ENCODE measurements around the gene RIMBP3B. TPM values are rescaled to one million over a fixed set of nuclear protein-coding genes. Genes with fewer than 3 reads are reported as not detected.
"Not testable (repeated sequence)": the region's sequence is repeated elsewhere in the genome, so short reads cannot be mapped to it uniquely, and the experiment has no call there.

The RIMBP3B gene
- total and polyA plus RNA-seq, 11 donors: 0.05 to 0.38 (median 0.10) TPM; not detected in 5

DNA sequence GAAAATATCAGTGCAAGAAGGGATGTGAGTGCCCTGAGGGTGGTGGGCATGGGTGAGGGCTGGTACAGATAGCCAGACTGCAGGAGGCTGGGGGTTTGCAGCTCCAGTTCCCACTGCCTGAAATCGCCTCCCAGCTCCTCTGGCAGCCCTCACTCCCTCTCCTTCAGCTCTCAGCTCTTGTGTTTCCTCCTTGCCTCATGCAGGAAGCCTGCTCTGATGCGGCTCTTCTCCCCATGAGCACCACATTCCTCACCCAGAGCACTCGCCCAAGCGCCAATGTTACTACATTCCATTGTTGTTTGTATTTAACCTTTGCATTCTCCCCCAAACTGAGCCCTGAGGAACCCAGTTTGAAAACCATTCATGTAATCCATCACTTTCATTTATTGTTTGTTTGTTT, 7.7 kb upstream of the RIMBP3B start:
- not testable (repeated sequence) for DNase-seq

GRCh38 chr22:21384468-21385357, 1.2 kb downstream of the RIMBP3B start:
- H3K27ac ChIP-seq; H3K4me3 ChIP-seq; H3K9me3 ChIP-seq; DNase-seq; H3K27me3 ChIP-seq; H3K36me3 ChIP-seq; intact Hi-C loops (cut with DNase I); H3K4me1 ChIP-seq: not testable (repeated sequence)
- peak; percentile 15 to 58 (median 50) for ATAC-seq
- WGBS, 4 donors: no CpG with 5 or more reads among the region's 79 CpGs

More for the DNA sequence above, 7.7 kb upstream of the RIMBP3B start:
- H3K4me1 ChIP-seq; H3K9me3 ChIP-seq; H3K36me3 ChIP-seq; ATAC-seq; H3K27me3 ChIP-seq; intact Hi-C loops (cut with DNase I); H3K4me3 ChIP-seq; H3K27ac ChIP-seq: not testable (repeated sequence)
- no CpG with 5 or more reads among the region's 4 CpGs for WGBS, 4 donors

GRCh38 chr22:21389480-21389879, 5.9 kb downstream of the RIMBP3B start:
- H3K9me3 ChIP-seq; H3K27me3 ChIP-seq; H3K4me1 ChIP-seq; H3K4me3 ChIP-seq; intact Hi-C loops (cut with DNase I); DNase-seq; H3K36me3 ChIP-seq; H3K27ac ChIP-seq: not testable (repeated sequence)
- ATAC-seq: peak in 3 of 4 donors; percentile 52 to 83 (median 81)
- WGBS, 4 donors: no CpG with 5 or more reads among the region's 7 CpGs

DNA sequence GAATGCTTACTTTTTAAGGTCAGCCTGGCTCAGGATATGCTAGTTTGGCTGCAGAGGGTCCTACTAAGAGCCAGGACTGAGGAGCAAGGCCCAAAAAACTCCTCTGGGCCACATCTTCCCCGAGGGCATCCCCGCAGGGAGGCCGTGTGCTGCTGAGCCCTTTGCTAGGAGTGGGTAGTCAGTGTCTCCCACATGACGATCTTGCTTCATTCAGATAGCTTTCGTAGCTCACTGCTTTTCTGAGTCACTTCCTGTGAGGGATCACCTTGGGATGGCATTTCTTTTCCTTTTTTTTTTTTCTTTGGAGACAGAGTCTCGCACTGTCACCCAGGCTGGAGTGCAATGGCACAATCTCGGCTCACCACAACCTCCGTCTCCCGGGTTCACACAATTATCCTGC, 6.5 kb downstream of the RIMBP3B start:
- DNase-seq; H3K4me1 ChIP-seq; H3K4me3 ChIP-seq; ATAC-seq; H3K9me3 ChIP-seq; H3K27me3 ChIP-seq; H3K27ac ChIP-seq; H3K36me3 ChIP-seq; intact Hi-C loops (cut with DNase I): not testable (repeated sequence)
- WGBS, 4 donors: no CpG with 5 or more reads among the region's 9 CpGs

DNA sequence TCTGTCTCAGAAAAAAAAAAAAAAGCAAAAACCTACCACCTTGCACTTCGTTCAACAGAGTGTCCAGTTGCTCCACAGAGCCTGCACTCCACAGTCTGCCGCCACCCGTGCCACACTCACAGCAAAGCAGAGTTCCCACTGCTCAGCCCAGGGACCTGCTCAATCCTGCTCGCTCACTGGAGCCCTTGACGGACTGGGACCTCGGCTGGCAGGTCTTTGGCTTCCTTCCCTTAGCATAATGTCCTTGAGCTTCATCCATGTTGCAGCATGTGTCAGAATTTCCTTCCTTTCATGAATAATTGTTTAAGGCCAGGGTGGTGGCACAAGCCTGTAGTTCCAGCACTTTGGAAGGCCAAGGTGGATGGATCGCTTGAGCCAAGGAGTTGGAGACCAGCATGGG, 11.1 kb downstream of the RIMBP3B start:
- H3K4me3 ChIP-seq; H3K36me3 ChIP-seq; H3K27me3 ChIP-seq; ATAC-seq; H3K9me3 ChIP-seq; intact Hi-C loops (cut with DNase I); DNase-seq; H3K4me1 ChIP-seq; H3K27ac ChIP-seq: not testable (repeated sequence)
- no CpG with 5 or more reads among the region's 7 CpGs for WGBS, 4 donors

GRCh38 chr22:21401197-21401969, 17.8 kb downstream of the RIMBP3B start:
- intact Hi-C loops (cut with DNase I); ATAC-seq: not testable (repeated sequence)

GRCh38 chr22:21402763-21403314, 19.3 kb downstream of the RIMBP3B start:
- H3K4me1 ChIP-seq; H3K9me3 ChIP-seq; ATAC-seq; H3K27me3 ChIP-seq; DNase-seq; H3K36me3 ChIP-seq; intact Hi-C loops (cut with DNase I); H3K4me3 ChIP-seq; H3K27ac ChIP-seq: not testable (repeated sequence)
- WGBS, 4 donors: 60 to 86% (median 81%) methylated on average over 1 of the region's 5 CpGs

More at GRCh38 chr22:21401197-21401969, 17.8 kb downstream of the RIMBP3B start:
- WGBS, 4 donors: no CpG with 5 or more reads among the region's 21 CpGs
- H3K36me3 ChIP-seq, H3K9me3 ChIP-seq, H3K27ac ChIP-seq, H3K4me3 ChIP-seq, H3K27me3 ChIP-seq, DNase-seq, H3K4me1 ChIP-seq: not testable (repeated sequence)

- DNase-seq; H3K9me3 ChIP-seq; H3K4me1 ChIP-seq; H3K36me3 ChIP-seq; intact Hi-C loops (cut with DNase I); H3K27ac ChIP-seq; ATAC-seq; H3K4me3 ChIP-seq; H3K27me3 ChIP-seq: not testable (repeated sequence)
- 88 to 100% (median 100%) methylated on average over 1 of the region's 1 CpG; no CpG with 5 or more reads in 1 of the 4 donors for WGBS, 4 donors
These were observed 23.6 kb downstream of the RIMBP3B start for GRCh38 chr22:21407139-21407538.

DNA sequence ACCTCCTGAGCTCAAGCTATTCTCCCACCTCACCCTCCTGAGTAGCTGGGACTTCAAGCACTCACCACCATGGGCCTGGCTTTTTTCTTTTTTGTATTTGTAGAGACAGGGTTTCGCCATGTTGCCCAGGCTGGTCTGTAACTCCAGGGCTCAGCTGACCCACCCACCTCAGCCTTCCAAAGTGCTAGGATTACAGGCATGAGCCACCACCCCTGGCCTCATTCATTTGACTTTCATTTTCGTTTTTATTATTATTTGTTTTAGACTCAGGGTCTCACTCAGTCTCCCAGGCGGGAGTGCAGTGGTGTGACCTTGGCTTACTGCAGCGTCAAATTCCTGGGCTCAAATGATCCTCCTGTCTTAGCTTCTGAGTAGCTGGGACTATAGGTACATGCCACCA, 24.2 kb downstream of the RIMBP3B start:
- 100% methylated on average over 1 of the region's 4 CpGs; no CpG with 5 or more reads in 2 of the 4 donors for WGBS, 4 donors
- H3K27me3 ChIP-seq; intact Hi-C loops (cut with DNase I); H3K36me3 ChIP-seq; ATAC-seq; DNase-seq; H3K9me3 ChIP-seq; H3K4me3 ChIP-seq; H3K4me1 ChIP-seq; H3K27ac ChIP-seq: not testable (repeated sequence)

GRCh38 chr22:21416375-21416774, 32.8 kb downstream of the RIMBP3B start:
- H3K27ac ChIP-seq; H3K9me3 ChIP-seq; H3K4me3 ChIP-seq; H3K4me1 ChIP-seq; intact Hi-C loops (cut with DNase I); H3K27me3 ChIP-seq; H3K36me3 ChIP-seq: not testable (repeated sequence)
- DNase-seq: peak in 1 of 5 donors; percentile 2
- ATAC-seq: peak in 1 of 4 donors; percentile 17
- 26 to 83% (median 26%) methylated on average over 1 to 7 of the region's 25 CpGs; no CpG with 5 or more reads in 1 of the 4 donors for WGBS, 4 donors

Measured in heart left ventricle (tissue), 16 donors.